GM12878 (cell line): ENCODE measurements around the gene PCBP1. TPM values are rescaled to one million over a fixed set of nuclear protein-coding genes. Genes with fewer than 3 reads are reported as not detected.
A peak's percentile ranks its signal among the peaks of the same experiment; 100 is the strongest.

ENCODE experiments used
- ATF7 ChIP-seq: fragments of 450-650 bp; IDR thresholded peaks from 2 replicates; pipeline ENCODE4 v1.6.1; 2016; ENCODE audit warnings: low read depth, mild to moderate bottlenecking
- BACH1 ChIP-seq: fragments of 450-650 bp; IDR thresholded peaks from 2 replicates; pipeline ENCODE4 v1.6.1; 2017; ENCODE audit warnings: mild to moderate bottlenecking, borderline replicate concordance
- GABPA ChIP-seq: IDR thresholded peaks from 2 replicates; pipeline ENCODE4 v1.6.1; 2014; ENCODE audit warnings: antibody characterized with exemption, low read depth, mild to moderate bottlenecking, inconsistent platforms
- HDGF ChIP-seq: fragments of 450-650 bp; IDR thresholded peaks from 2 replicates; pipeline ENCODE4 v1.6.1; 2016; ENCODE audit warnings: antibody characterized with exemption
- IRF4 ChIP-seq: IDR thresholded peaks from 2 replicates; pipeline ENCODE4 v1.6.1; 2011; ENCODE audit warnings: low read depth, low read length
- NBN ChIP-seq: fragments of 450-650 bp; IDR thresholded peaks from 2 replicates; pipeline ENCODE4 v1.6.1; 2016
- NR2F1 ChIP-seq: fragments of 450-650 bp; conservative IDR thresholded peaks from 2 replicates; pipeline ENCODE4 v1.6.1; 2017; ENCODE audit warnings: mild to moderate bottlenecking
- RBBP5 ChIP-seq: fragments of 200-600 bp; sonication (generic); conservative IDR thresholded peaks from 2 replicates; pipeline ENCODE4 v1.6.1; 2016
- RUNX3 ChIP-seq: IDR thresholded peaks from 2 replicates; pipeline ENCODE4 v1.6.1; 2012; ENCODE audit warnings: low read length, inconsistent platforms
- SMC3 ChIP-seq: IDR thresholded peaks from 2 replicates; pipeline ENCODE4 v1.6.1; 2011; ENCODE audit warnings: low read length, improper control_type of control experiment, borderline replicate concordance
- SPI1 ChIP-seq: IDR thresholded peaks from 2 replicates; pipeline ENCODE4 v1.6.1; 2011; ENCODE audit warnings: low read depth, mild to moderate bottlenecking, low read length, moderate library complexity, borderline replicate concordance; ENCODE audit not compliant: insufficient read depth
- polyA plus RNA-seq, 11 experiments: library from polyadenylated mRNA; depleted of rRNA in 4 of 11; unstranded in 6 of 11; stranded (reverse) in 5 of 11; fragments of >200 nt; fragmentation: Nextera tagmentation in 4 of 11; fragmentation: Illumina TruSeq in 1 of 11; extraction: Ambion mirVana in 4 of 11; extraction: Trizol in 1 of 11; gene quantifications; 1 replicate in 1 of 11; 2 replicates in 10 of 11; pipeline versions ENCODE4 v1.2.1 to v1.2.3, GENCODE V29; 2011 to 2016; ENCODE audit warnings: inconsistent platforms in 2 of 11, missing spikeins in 2 of 11, low read depth in 1 of 11
- total RNA-seq, 4 experiments: library from RNA; depleted of rRNA in 3 of 4; stranded (reverse); fragments of >200 nt in 3 of 4; fragmentation: Illumina TruSeq in 1 of 4; extraction: Trizol in 1 of 4; gene quantifications; 2 replicates each; pipeline versions ENCODE4 v1.2.1 to v1.2.3, GENCODE V29; 2013 to 2021
- TF ChIP-seq, protein P1 (sequence below): IDR thresholded peaks from 2 replicates; pipeline ENCODE4 v1.6.1; 2012; ENCODE audit warnings: mild to moderate bottlenecking, low read depth, low read length
- TF ChIP-seq, protein P2 (sequence below): fragments of 450-650 bp; IDR thresholded peaks from 2 replicates; pipeline ENCODE4 v1.6.1; 2016; ENCODE audit warnings: mild to moderate bottlenecking
- TF ChIP-seq, protein P3 (sequence below): fragments of 450-650 bp; IDR thresholded peaks from 2 replicates; pipeline ENCODE4 v1.6.1; 2017; ENCODE audit warnings: low read depth, mild to moderate bottlenecking, moderate library complexity
- TF ChIP-seq, protein P4 (sequence below): fragments of 450-650 bp; IDR thresholded peaks from 2 replicates; pipeline ENCODE4 v1.6.1; 2017; ENCODE audit warnings: mild to moderate bottlenecking, moderate library complexity
- TF ChIP-seq, protein P5 (sequence below), 3 experiments: IDR thresholded peaks in 2 of 3; conservative IDR thresholded peaks in 1 of 3; 2 replicates each; pipeline ENCODE4 v1.5.1; 2011; ENCODE audit warnings: low read depth in 3 of 3, low read length in 3 of 3, mild to moderate bottlenecking in 3 of 3, control low read depth in 2 of 3, moderate library complexity in 2 of 3, inconsistent platforms in 1 of 3, mixed read lengths in 1 of 3; ENCODE audit not compliant: control insufficient read depth in 2 of 3, insufficient read depth in 1 of 3; ENCODE audit errors: extremely low read depth in 1 of 3

The PCBP1 gene
- total and polyA plus RNA-seq, 10 of the 15 experiments (the other 5 are each of a cell fraction or from before 2014, with no cell fraction given), result 24.4 to 494 (median 130) TPM

DNA sequence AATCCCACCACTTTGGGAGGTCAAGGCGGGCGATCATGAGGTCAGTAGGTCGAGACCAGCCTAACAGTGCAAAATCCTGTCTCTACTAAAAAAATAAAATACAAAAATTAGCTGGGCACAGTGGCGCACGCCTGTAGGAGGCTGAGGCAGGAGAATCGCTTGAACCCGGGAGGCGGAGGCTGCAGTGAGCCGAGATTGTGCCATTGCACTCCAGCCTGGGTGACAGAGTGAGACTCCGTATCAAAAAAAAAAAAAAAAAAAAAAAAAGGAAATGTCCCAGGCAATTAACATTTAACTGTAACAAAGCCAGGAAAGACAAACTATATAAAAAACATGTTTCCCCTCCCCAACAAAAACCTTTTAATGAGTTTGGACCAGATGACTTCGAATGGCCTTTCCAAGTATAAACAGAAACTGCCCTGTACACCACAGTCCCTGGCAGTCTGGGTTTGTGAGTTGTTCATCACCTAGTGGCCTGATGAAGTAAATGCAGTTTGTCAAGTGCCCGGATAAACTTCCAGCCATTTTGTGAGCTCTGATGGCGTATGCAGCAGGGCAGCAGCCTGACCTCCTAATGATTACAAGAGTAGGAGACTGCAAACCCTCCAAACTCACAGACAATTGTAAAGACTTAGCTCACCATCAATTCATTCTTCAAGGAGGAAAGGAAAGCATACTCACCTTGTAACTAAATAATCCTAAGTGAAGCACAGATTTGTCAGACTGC is 16.6 kb upstream of the PCBP1 start (continued):
- TF ChIP-seq NBN (0 out of 2 replicates have a peak, but pooled peaks have one; percentile 32), SMC3 (peak; percentile 76; the same call in 1 of the 2 replicates), RUNX3 (peak; percentile 69), NR2F1 (peak; percentile 70), RBBP5 (no peak), BACH1 (no peak), ATF7 (peak; percentile 31; the same call in 1 of the 2 replicates), HDGF (0 out of 2 replicates have a peak, but pooled peaks have one; percentile 30), SPI1 (no peak), GABPA (no peak), IRF4 (0 out of 2 replicates have a peak, but pooled peaks have one; percentile 27)
- TF ChIP-seq, protein P1, sequence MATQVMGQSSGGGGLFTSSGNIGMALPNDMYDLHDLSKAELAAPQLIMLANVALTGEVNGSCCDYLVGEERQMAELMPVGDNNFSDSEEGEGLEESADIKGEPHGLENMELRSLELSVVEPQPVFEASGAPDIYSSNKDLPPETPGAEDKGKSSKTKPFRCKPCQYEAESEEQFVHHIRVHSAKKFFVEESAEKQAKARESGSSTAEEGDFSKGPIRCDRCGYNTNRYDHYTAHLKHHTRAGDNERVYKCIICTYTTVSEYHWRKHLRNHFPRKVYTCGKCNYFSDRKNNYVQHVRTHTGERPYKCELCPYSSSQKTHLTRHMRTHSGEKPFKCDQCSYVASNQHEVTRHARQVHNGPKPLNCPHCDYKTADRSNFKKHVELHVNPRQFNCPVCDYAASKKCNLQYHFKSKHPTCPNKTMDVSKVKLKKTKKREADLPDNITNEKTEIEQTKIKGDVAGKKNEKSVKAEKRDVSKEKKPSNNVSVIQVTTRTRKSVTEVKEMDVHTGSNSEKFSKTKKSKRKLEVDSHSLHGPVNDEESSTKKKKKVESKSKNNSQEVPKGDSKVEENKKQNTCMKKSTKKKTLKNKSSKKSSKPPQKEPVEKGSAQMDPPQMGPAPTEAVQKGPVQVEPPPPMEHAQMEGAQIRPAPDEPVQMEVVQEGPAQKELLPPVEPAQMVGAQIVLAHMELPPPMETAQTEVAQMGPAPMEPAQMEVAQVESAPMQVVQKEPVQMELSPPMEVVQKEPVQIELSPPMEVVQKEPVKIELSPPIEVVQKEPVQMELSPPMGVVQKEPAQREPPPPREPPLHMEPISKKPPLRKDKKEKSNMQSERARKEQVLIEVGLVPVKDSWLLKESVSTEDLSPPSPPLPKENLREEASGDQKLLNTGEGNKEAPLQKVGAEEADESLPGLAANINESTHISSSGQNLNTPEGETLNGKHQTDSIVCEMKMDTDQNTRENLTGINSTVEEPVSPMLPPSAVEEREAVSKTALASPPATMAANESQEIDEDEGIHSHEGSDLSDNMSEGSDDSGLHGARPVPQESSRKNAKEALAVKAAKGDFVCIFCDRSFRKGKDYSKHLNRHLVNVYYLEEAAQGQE, result no peak
- TF ChIP-seq, protein P2, sequence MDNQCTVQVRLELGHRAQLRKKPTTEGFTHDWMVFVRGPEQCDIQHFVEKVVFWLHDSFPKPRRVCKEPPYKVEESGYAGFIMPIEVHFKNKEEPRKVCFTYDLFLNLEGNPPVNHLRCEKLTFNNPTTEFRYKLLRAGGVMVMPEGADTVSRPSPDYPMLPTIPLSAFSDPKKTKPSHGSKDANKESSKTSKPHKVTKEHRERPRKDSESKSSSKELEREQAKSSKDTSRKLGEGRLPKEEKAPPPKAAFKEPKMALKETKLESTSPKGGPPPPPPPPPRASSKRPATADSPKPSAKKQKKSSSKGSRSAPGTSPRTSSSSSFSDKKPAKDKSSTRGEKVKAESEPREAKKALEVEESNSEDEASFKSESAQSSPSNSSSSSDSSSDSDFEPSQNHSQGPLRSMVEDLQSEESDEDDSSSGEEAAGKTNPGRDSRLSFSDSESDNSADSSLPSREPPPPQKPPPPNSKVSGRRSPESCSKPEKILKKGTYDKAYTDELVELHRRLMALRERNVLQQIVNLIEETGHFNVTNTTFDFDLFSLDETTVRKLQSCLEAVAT, result peak; percentile 97
- TF ChIP-seq, protein P3, sequence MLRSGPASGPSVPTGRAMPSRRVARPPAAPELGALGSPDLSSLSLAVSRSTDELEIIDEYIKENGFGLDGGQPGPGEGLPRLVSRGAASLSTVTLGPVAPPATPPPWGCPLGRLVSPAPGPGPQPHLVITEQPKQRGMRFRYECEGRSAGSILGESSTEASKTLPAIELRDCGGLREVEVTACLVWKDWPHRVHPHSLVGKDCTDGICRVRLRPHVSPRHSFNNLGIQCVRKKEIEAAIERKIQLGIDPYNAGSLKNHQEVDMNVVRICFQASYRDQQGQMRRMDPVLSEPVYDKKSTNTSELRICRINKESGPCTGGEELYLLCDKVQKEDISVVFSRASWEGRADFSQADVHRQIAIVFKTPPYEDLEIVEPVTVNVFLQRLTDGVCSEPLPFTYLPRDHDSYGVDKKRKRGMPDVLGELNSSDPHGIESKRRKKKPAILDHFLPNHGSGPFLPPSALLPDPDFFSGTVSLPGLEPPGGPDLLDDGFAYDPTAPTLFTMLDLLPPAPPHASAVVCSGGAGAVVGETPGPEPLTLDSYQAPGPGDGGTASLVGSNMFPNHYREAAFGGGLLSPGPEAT, result peak; percentile 89
- TF ChIP-seq, protein P4, sequence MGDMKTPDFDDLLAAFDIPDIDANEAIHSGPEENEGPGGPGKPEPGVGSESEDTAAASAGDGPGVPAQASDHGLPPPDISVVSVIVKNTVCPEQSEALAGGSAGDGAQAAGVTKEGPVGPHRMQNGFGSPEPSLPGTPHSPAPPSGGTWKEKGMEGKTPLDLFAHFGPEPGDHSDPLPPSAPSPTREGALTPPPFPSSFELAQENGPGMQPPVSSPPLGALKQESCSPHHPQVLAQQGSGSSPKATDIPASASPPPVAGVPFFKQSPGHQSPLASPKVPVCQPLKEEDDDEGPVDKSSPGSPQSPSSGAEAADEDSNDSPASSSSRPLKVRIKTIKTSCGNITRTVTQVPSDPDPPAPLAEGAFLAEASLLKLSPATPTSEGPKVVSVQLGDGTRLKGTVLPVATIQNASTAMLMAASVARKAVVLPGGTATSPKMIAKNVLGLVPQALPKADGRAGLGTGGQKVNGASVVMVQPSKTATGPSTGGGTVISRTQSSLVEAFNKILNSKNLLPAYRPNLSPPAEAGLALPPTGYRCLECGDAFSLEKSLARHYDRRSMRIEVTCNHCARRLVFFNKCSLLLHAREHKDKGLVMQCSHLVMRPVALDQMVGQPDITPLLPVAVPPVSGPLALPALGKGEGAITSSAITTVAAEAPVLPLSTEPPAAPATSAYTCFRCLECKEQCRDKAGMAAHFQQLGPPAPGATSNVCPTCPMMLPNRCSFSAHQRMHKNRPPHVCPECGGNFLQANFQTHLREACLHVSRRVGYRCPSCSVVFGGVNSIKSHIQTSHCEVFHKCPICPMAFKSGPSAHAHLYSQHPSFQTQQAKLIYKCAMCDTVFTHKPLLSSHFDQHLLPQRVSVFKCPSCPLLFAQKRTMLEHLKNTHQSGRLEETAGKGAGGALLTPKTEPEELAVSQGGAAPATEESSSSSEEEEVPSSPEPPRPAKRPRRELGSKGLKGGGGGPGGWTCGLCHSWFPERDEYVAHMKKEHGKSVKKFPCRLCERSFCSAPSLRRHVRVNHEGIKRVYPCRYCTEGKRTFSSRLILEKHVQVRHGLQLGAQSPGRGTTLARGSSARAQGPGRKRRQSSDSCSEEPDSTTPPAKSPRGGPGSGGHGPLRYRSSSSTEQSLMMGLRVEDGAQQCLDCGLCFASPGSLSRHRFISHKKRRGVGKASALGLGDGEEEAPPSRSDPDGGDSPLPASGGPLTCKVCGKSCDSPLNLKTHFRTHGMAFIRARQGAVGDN, result peak; percentile 55; the same call in 1 of the 2 replicates
- TF ChIP-seq, protein P5, sequence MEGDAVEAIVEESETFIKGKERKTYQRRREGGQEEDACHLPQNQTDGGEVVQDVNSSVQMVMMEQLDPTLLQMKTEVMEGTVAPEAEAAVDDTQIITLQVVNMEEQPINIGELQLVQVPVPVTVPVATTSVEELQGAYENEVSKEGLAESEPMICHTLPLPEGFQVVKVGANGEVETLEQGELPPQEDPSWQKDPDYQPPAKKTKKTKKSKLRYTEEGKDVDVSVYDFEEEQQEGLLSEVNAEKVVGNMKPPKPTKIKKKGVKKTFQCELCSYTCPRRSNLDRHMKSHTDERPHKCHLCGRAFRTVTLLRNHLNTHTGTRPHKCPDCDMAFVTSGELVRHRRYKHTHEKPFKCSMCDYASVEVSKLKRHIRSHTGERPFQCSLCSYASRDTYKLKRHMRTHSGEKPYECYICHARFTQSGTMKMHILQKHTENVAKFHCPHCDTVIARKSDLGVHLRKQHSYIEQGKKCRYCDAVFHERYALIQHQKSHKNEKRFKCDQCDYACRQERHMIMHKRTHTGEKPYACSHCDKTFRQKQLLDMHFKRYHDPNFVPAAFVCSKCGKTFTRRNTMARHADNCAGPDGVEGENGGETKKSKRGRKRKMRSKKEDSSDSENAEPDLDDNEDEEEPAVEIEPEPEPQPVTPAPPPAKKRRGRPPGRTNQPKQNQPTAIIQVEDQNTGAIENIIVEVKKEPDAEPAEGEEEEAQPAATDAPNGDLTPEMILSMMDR (IDR thresholded peaks at IDR 0.05 in 2 of 3, conservative IDR thresholded peaks at IDR 0.05 in 1 of 3; ENCODE audit: control insufficient read depth in 2 of 3, extremely low read depth in 1 of 3, insufficient read depth in 1 of 3, low read depth in 3 of 3, low read length in 3 of 3), result peak; percentile 80 to 90 (median 86)
